Lung (tissue), 12 donors: ENCODE measurements around the gene LRP1B. TPM values are rescaled to one million over a fixed set of nuclear protein-coding genes. Genes with fewer than 3 reads are reported as not detected.

Experiments used
- ATAC-seq: fragments of 200-7000 bp; cut with Tn5 transposase; one replicate; pipeline ENCODE4 v1.9.1; 2020; ENCODE audit warnings: moderate number of reproducible peaks; ENCODE audit not compliant: insufficient read depth, low FRiP score
- DNase-seq, 3 donors: peaks; one replicate each; pipeline ENCODE4 v3.0.0-alpha.2; 2013 to 2017
- H3K27ac ChIP-seq, 2 donors: one replicate each; pipeline ENCODE4 v1.5.1; 2013; ENCODE audit warnings: mild to moderate bottlenecking in 2 of 2, moderate library complexity in 2 of 2, control low read depth in 1 of 2, inconsistent platforms in 1 of 2, low read depth in 1 of 2, low read length in 1 of 2
- H3K27me3 ChIP-seq, 3 donors: one replicate each; pipeline ENCODE4 v1.5.1; 2013; ENCODE audit warnings: low read length in 2 of 3; ENCODE audit not compliant: control insufficient read depth in 3 of 3, insufficient read depth in 3 of 3
- H3K36me3 ChIP-seq, 4 donors: one replicate each; pipeline ENCODE4 v1.5.1; 2013; ENCODE audit warnings: low read length in 4 of 4, mild to moderate bottlenecking in 1 of 4, moderate library complexity in 1 of 4; ENCODE audit not compliant: control insufficient read depth in 4 of 4, insufficient read depth in 4 of 4
- H3K4me1 ChIP-seq, 5 donors: one replicate each; pipeline ENCODE4 v1.5.1; 2013; ENCODE audit warnings: low read length in 5 of 5, mild to moderate bottlenecking in 2 of 5, moderate library complexity in 1 of 5; ENCODE audit not compliant: control insufficient read depth in 5 of 5, insufficient read depth in 5 of 5
- H3K4me3 ChIP-seq: one replicate; pipeline ENCODE4 v1.5.1; 2013; ENCODE audit warnings: mild to moderate bottlenecking, control low read depth, moderate library complexity
- H3K9ac ChIP-seq, 2 donors: one replicate each; pipeline ENCODE4 v1.5.1; 2013; ENCODE audit warnings: low read length in 2 of 2, control low read depth in 1 of 2; ENCODE audit not compliant: insufficient read depth in 1 of 2
- H3K9me3 ChIP-seq, 4 donors: one replicate each; pipeline ENCODE4 v1.5.1; 2013; ENCODE audit warnings: low read length in 3 of 4, mild to moderate bottlenecking in 1 of 4, moderate library complexity in 1 of 4; ENCODE audit not compliant: control insufficient read depth in 4 of 4, insufficient read depth in 3 of 4
- WGBS, 2 donors: extraction: QIAGEN DNeasy Blood & Tissue Kit; methylation state at CpG; one replicate each; pipeline ENCODE4 v1.1.7; 2013; 5-methylcytosine and 5-hydroxymethylcytosine counted together
- polyA plus RNA-seq, 2 donors: library from polyadenylated mRNA; stranded (reverse); fragments of 200-250 nt; gene quantifications; one replicate each; pipeline ENCODE4 v1.2.1, GENCODE V29; 2013
- total RNA-seq, 2 donors: library from RNA; depleted of rRNA in 1 of 2; stranded (reverse); fragments of >200 nt in 1 of 2; gene quantifications; one replicate each; pipeline ENCODE4 v1.2.1, GENCODE V29; 2014 to 2021
- TF ChIP-seq, protein P1 (sequence below): IDR thresholded peaks from 2 replicates; pipeline ENCODE4 v1.5.1; 2012; ENCODE audit warnings: mild to moderate bottlenecking; ENCODE audit errors: control extremely low read depth, extremely low read depth
- donor health status: control.
- donor health status: control.
- donor health status: Bipolar disorder and iron deficiency.
- donor health status: healthy.
- donor health status: DM: yes; HTN: yes; CAD: no.

Gene LRP1B
- total and polyA plus RNA-seq, 4 donors: 0.01 to 6.5 (median 0.16) TPM

DNA sequence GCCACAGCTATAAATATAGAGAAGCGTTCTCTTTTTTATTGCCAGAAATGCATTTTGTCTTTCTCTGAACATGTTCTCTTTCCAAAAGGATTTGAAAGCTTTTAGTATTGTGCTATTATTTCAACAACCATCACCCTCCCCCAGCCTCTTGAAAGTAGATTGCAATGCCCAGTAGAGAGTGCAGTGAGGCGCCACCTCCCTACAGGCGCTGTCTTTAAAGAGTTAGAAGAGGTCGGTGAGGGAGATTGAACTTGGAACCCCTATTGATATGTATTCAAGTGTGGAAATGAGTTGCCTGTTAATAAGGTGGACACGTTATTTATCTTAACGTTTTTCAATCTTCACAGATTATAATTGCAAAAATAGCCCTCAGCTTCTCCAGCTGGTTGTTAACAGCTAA is 360.3 kb downstream of the LRP1B start:
- Histone ChIP-seq H3K27ac (no peak overlapping the region), H3K36me3 (no peaks in the 10 kb centered on the region), H3K9ac (no peak overlapping the region), H3K4me3 (no peak overlapping the region), H3K4me1 (no peaks in the 10 kb centered on the region), H3K9me3 (peaks cover 0 to 2% (median 0%) of the 10 kb centered on the region in 4 donors), H3K27me3 (no peaks in the 10 kb centered on the region)
- DNase-seq (no peak), ATAC-seq (no peak)
- TF ChIP-seq, protein P1, sequence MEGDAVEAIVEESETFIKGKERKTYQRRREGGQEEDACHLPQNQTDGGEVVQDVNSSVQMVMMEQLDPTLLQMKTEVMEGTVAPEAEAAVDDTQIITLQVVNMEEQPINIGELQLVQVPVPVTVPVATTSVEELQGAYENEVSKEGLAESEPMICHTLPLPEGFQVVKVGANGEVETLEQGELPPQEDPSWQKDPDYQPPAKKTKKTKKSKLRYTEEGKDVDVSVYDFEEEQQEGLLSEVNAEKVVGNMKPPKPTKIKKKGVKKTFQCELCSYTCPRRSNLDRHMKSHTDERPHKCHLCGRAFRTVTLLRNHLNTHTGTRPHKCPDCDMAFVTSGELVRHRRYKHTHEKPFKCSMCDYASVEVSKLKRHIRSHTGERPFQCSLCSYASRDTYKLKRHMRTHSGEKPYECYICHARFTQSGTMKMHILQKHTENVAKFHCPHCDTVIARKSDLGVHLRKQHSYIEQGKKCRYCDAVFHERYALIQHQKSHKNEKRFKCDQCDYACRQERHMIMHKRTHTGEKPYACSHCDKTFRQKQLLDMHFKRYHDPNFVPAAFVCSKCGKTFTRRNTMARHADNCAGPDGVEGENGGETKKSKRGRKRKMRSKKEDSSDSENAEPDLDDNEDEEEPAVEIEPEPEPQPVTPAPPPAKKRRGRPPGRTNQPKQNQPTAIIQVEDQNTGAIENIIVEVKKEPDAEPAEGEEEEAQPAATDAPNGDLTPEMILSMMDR: no peak
- 77 to 78% methylated on average over 6 of the region's 6 CpGs for WGBS, 2 donors

DNA sequence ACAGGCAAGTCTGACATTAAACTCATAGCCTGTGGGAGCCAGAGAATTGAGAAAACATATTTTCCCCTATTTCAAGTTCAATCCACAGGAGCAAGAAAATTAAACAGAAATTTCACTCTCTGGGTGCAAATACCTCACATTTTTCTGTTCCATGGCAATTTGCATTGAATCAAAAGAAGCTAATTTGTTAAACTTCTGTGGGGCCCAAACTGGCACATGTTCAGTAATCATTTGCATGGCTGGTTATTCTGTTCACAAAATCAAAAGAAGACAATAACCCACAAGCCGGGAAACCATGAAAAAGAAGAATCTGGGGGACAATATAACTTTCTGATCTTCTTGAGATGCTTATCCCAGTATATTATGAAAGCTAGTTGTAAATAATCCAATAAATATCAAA is 363.1 kb downstream of the LRP1B start:
- no peaks in the 10 kb centered on the region for H3K36me3 ChIP-seq
- no peaks in the 10 kb centered on the region for H3K4me1 ChIP-seq
- WGBS, 2 donors: 93 to 95% methylated on average over 1 of the region's 1 CpG
- H3K27me3 ChIP-seq: no peaks in the 10 kb centered on the region
- peaks cover 0 to 1% (median 0%) of the 10 kb centered on the region in 4 donors for H3K9me3 ChIP-seq
- TF ChIP-seq, protein P1: no peak
- H3K9ac ChIP-seq: no peak overlapping the region
- no peak for ATAC-seq
- no peak for DNase-seq
- H3K27ac ChIP-seq: no peak overlapping the region
- no peak overlapping the region for H3K4me3 ChIP-seq

DNA sequence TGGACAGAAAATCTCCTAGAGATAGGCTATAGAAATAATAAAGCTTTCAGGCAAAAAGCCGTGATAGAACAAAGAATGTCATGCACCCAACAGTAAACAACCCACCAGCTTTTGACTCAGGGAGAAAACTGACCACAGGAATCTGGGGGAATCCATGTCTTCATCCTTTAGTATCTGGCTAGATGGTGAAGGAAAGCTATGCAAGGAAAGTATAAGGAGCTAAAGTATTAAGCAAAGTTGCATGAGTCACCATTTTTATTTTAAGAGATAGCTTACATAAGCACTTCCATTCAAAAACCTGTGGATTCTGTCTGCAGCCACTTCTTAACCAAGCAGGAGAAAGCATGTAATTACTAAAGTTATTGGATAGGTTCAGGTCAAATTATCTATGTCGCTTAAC is 363.8 kb downstream of the LRP1B start:
- no peaks in the 10 kb centered on the region for H3K9me3 ChIP-seq
- no peak overlapping the region for H3K4me3 ChIP-seq
- H3K4me1 ChIP-seq: no peaks in the 10 kb centered on the region
- ATAC-seq (no peak), DNase-seq (no peak)
- no peaks in the 10 kb centered on the region for H3K36me3 ChIP-seq
- TF ChIP-seq, protein P1: no peak
- H3K9ac ChIP-seq: no peak overlapping the region
- no peak overlapping the region for H3K27ac ChIP-seq
- no peaks in the 10 kb centered on the region for H3K27me3 ChIP-seq
- WGBS, 2 donors: 81 to 91% methylated on average over 2 of the region's 2 CpGs

DNA sequence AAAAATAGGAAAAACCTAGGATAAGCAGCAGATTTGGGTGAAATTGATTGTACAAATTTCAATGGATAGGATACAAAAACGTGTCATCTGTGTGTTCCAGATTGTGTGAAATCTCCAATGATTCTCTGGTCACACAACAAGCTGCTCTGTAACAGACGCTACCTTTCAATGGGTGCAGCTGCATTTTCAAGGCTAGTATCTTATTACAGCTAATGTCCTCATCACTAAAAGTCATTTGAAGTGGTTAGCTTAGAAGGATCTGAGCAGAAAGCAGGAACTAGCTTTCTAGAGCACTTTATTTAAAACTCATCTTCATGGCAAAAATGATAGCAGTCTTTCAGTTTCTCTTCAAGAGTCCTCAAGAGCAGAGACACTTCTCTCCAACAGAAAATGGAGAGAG is 364.6 kb downstream of the LRP1B start:
- H3K4me1 ChIP-seq: no peaks in the 10 kb centered on the region
- no peaks in the 10 kb centered on the region for H3K36me3 ChIP-seq
- H3K9ac ChIP-seq: no peak overlapping the region
- no peak for ATAC-seq
- H3K27me3 ChIP-seq: no peaks in the 10 kb centered on the region
- no peak overlapping the region for H3K27ac ChIP-seq
- TF ChIP-seq, protein P1: no peak
- DNase-seq: no peak
- no peaks in the 10 kb centered on the region for H3K9me3 ChIP-seq
- WGBS, 2 donors: 61 to 66% methylated on average over 2 of the region's 2 CpGs
- no peak overlapping the region for H3K4me3 ChIP-seq
